Mesendoderm (in vitro differentiated cells): ENCODE results near the gene RBM12.
"Not testable (repeated sequence)": the region's sequence is repeated elsewhere in the genome, so short reads cannot be mapped to it uniquely, and the experiment has no call there.

ENCODE experiments used
- DNase-seq: peaks from one replicate; pipeline ENCODE4 v3.0.0; 2013
- H2AK5ac ChIP-seq: 2 replicates; pipeline ENCODE4 v1.6.1; 2013; ENCODE audit warnings: low read length, inconsistent platforms
- H2BK120ac ChIP-seq: 2 replicates; pipeline ENCODE4 v1.6.1; 2013; ENCODE audit warnings: low read depth, mild to moderate bottlenecking, low read length, moderate library complexity, mixed read lengths
- H2BK15ac ChIP-seq: replicated peaks from 2 replicates; pipeline ENCODE4 v1.6.1; 2013; ENCODE audit warnings: low read depth, mild to moderate bottlenecking, moderate library complexity
- H2BK5ac ChIP-seq: 2 replicates; pipeline ENCODE4 v1.6.1; 2013; ENCODE audit warnings: low read length, inconsistent platforms
- H3K18ac ChIP-seq: 2 replicates; pipeline ENCODE4 v1.6.1; 2013; ENCODE audit warnings: mild to moderate bottlenecking, low read length, mixed read lengths
- H3K23ac ChIP-seq: one replicate; pipeline ENCODE4 v1.6.1; 2013; ENCODE audit warnings: low read length
- H3K27ac ChIP-seq: 2 replicates; pipeline ENCODE4 v1.5.1; 2013; ENCODE audit warnings: low read depth, mild to moderate bottlenecking, inconsistent platforms, low read length, moderate library complexity
- H3K27me3 ChIP-seq: 2 replicates; pipeline ENCODE4 v1.6.1; 2013; ENCODE audit warnings: low read length, control low read depth, mild to moderate bottlenecking, inconsistent platforms; ENCODE audit not compliant: insufficient read depth, poor library complexity
- H3K36me3 ChIP-seq: 2 replicates; pipeline ENCODE4 v1.6.1; 2013; ENCODE audit warnings: low read length, inconsistent platforms; ENCODE audit not compliant: control insufficient read depth, insufficient read depth
- H3K4ac ChIP-seq: one replicate; pipeline ENCODE4 v1.6.1; 2013; ENCODE audit warnings: low read depth, mild to moderate bottlenecking, low read length, moderate library complexity
- H3K4me1 ChIP-seq: 2 replicates; pipeline ENCODE4 v1.6.1; 2013; ENCODE audit warnings: low read depth, low read length, inconsistent platforms; ENCODE audit not compliant: control insufficient read depth
- H3K4me2 ChIP-seq: 2 replicates; pipeline ENCODE4 v1.6.1; 2013; ENCODE audit warnings: low read length
- H3K4me3 ChIP-seq: 2 replicates; pipeline ENCODE4 v1.5.1; 2013; ENCODE audit warnings: mild to moderate bottlenecking, low read length
- H3K56ac ChIP-seq: one replicate; pipeline ENCODE4 v1.6.1; 2013; ENCODE audit warnings: low read length
- H3K79me1 ChIP-seq: 2 replicates; pipeline ENCODE4 v1.6.1; 2013; ENCODE audit warnings: low read length, inconsistent platforms
- H3K79me2 ChIP-seq: 2 replicates; pipeline ENCODE4 v1.6.1; 2013; ENCODE audit warnings: mild to moderate bottlenecking, low read length; ENCODE audit not compliant: control insufficient read depth, insufficient read depth
- H3K9ac ChIP-seq: 2 replicates; pipeline ENCODE4 v1.6.1; 2013; ENCODE audit warnings: low read length, inconsistent platforms
- H4K5ac ChIP-seq: one replicate; pipeline ENCODE4 v1.6.1; 2013; ENCODE audit warnings: low read length
- H4K8ac ChIP-seq: one replicate; pipeline ENCODE4 v1.6.1; 2013; ENCODE audit warnings: low read depth, mild to moderate bottlenecking, control low read depth, low read length, moderate library complexity
- WGBS: extraction: QIAGEN DNeasy Blood & Tissue Kit; methylation state at CpG from one replicate; pipeline ENCODE4 v1.1.7; 2013; ENCODE audit warnings: low lambda C conversion rate, missing lambda C conversion rate; ENCODE audit not compliant: insufficient coverage; ENCODE audit errors: extremely low coverage; 5-methylcytosine and 5-hydroxymethylcytosine counted together

The RBM12 gene

DNA sequence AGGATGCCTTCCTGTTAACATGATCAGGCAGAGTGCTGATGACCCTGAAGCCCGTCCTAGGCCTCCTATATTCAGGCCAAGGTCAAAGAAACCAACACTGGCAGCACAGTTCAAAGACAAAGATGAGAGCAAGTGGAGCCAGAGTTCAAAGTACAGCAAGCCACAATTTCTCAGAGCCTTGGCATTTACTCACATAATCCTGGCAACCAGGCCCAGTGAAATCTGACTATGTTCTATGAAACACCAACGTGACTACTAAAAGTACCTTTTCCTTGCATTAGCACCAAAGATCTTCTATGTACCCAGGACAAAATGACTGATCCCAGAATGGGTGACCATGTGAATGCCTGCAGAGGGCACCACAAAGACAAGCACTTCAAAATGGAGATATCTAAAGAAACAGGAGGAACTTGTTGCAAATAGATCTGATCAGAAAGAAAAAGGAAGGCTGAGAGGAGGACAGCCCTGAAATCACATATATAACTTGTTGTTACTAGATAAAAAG is 30.6 kb upstream of the RBM12 start:
- Histone ChIP-seq H3K56ac (no peak overlapping the region), H2AK5ac (no peak overlapping the region), H3K4ac (no peak overlapping the region), H3K27ac (no peak overlapping the region), H3K9ac (no peak overlapping the region), H3K18ac (no peak overlapping the region), H3K4me3 (no peak overlapping the region), H2BK15ac (no peak overlapping the region), H2BK120ac (no peak overlapping the region), H3K79me2 (peaks cover 1% of the 10 kb centered on the region), H3K79me1 (peaks cover 2% of the 10 kb centered on the region), H4K5ac (no peak overlapping the region), H3K36me3 (no peaks in the 10 kb centered on the region), H4K8ac (no peak overlapping the region), H3K4me2 (no peak overlapping the region), H3K4me1 (no peaks in the 10 kb centered on the region), H3K23ac (no peak overlapping the region), H3K27me3 (no peaks in the 10 kb centered on the region), H2BK5ac (no peak overlapping the region)
- no peak for DNase-seq
- WGBS = no CpG with 5 or more reads among the region's 2 CpGs

DNA sequence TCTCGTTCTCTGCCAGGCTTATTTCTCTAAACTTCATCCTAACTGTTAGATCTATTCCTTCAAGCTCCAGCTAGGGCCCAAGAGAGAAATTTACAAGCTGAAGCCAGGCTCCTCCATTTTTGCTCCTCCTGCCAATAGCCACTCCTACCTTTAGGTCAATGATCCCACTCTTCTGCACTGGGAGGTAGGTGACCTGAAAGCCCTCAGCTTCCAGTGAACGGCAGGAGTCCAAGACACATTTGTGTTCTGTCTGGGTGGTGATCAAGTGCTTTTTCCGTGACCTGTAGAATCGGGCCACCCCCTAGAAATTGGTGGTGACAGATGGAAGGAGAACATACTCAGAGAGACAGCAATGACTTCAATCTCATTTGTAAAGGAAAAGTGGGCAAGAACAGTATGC is 25.6 kb upstream of the RBM12 start:
- Histone ChIP-seq H3K4me1 (no peaks in the 10 kb centered on the region), H2BK120ac (no peak overlapping the region), H2BK5ac (no peak overlapping the region), H3K18ac (no peak overlapping the region), H3K4ac (no peak overlapping the region), H3K4me3 (no peak overlapping the region), H3K79me2 (no peaks in the 10 kb centered on the region), H3K23ac (no peak overlapping the region), H2AK5ac (no peak overlapping the region), H3K9ac (no peak overlapping the region), H3K36me3 (no peaks in the 10 kb centered on the region), H3K27ac (no peak overlapping the region), H3K4me2 (no peak overlapping the region), H2BK15ac (no peak overlapping the region), H3K79me1 (no peaks in the 10 kb centered on the region), H3K56ac (no peak overlapping the region), H3K27me3 (no peaks in the 10 kb centered on the region), H4K8ac (no peak overlapping the region), H4K5ac (no peak overlapping the region)
- DNase-seq = no peak
- WGBS = no CpG with 5 or more reads among the region's 4 CpGs

GRCh38 chr20:35686872-35687271 is 22.2 kb upstream of the RBM12 start:
- H3K56ac ChIP-seq, H2AK5ac ChIP-seq, H2BK15ac ChIP-seq, H2BK120ac ChIP-seq, H3K36me3 ChIP-seq, H3K23ac ChIP-seq, H4K5ac ChIP-seq, H3K79me1 ChIP-seq, H3K9ac ChIP-seq, H3K4me3 ChIP-seq, H3K27me3 ChIP-seq, H3K4me1 ChIP-seq, H4K8ac ChIP-seq, H3K79me2 ChIP-seq, H3K27ac ChIP-seq, H3K4me2 ChIP-seq, H2BK5ac ChIP-seq, H3K4ac ChIP-seq, H3K18ac ChIP-seq: not testable (repeated sequence)
- no CpG with 5 or more reads among the region's 11 CpGs for WGBS
- DNase-seq = peak; percentile 49

DNA sequence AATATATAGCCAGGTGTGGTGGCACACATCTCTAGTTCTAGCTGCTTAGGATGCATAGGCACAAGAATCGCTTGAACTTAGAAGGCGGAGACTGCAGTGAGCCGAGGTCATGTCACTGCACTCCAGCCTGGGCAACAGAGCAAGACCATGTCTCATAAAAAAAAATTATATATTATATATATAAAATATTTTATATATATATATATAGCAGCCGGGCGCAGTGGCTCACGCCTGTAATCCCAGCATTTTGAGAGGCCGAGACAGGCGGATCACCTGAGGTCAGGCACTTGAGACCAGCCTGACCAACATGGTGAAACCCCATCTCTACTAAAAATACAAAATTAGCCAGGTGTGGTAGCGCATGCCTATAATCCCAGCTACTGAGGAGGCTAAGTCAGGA is 20.7 kb upstream of the RBM12 start:
- H3K79me1 ChIP-seq, DNase-seq, H3K4ac ChIP-seq, H3K27ac ChIP-seq, H2BK15ac ChIP-seq, H2AK5ac ChIP-seq, H4K8ac ChIP-seq, H3K4me2 ChIP-seq, H3K23ac ChIP-seq, H3K4me3 ChIP-seq, H3K79me2 ChIP-seq, H3K4me1 ChIP-seq, H4K5ac ChIP-seq, H3K56ac ChIP-seq, H3K9ac ChIP-seq, H2BK5ac ChIP-seq, H3K18ac ChIP-seq, H3K27me3 ChIP-seq, H3K36me3 ChIP-seq, H2BK120ac ChIP-seq: not testable (repeated sequence)
- WGBS = no CpG with 5 or more reads among the region's 9 CpGs

DNA sequence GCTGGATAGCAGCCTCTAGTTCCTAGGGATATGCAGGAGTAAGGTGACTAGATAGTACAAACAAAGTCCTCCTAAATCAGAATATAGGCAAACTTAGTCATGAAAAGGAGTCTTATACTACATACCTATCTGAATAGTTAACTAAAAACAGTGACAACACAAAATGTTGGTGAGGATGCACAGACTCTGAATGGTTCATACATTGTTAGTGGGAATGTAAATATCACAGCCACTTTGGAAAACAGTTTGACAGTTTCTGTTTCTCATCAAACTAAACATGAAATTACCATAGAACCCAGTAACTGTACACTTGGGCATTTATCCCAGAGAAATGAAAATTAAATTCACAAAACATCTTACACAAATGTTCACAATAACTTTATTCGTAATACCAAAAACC is 17.3 kb upstream of the RBM12 start:
- Histone ChIP-seq H3K56ac (no peak overlapping the region), H3K23ac (no peak overlapping the region), H3K36me3 (no peaks in the 10 kb centered on the region), H3K4me1 (no peaks in the 10 kb centered on the region), H3K4ac (no peak overlapping the region), H2BK15ac (no peak overlapping the region), H3K9ac (no peak overlapping the region), H3K79me2 (no peaks in the 10 kb centered on the region), H2AK5ac (no peak overlapping the region), H3K27me3 (no peaks in the 10 kb centered on the region), H2BK120ac (no peak overlapping the region), H3K18ac (no peak overlapping the region), H3K4me3 (no peak overlapping the region), H2BK5ac (no peak overlapping the region), H4K5ac (no peak overlapping the region), H3K79me1 (no peaks in the 10 kb centered on the region), H3K4me2 (no peak overlapping the region), H4K8ac (no peak overlapping the region), H3K27ac (no peak overlapping the region)
- 100% methylated on average over 1 of the region's 1 CpG for WGBS
- no peak for DNase-seq

DNA sequence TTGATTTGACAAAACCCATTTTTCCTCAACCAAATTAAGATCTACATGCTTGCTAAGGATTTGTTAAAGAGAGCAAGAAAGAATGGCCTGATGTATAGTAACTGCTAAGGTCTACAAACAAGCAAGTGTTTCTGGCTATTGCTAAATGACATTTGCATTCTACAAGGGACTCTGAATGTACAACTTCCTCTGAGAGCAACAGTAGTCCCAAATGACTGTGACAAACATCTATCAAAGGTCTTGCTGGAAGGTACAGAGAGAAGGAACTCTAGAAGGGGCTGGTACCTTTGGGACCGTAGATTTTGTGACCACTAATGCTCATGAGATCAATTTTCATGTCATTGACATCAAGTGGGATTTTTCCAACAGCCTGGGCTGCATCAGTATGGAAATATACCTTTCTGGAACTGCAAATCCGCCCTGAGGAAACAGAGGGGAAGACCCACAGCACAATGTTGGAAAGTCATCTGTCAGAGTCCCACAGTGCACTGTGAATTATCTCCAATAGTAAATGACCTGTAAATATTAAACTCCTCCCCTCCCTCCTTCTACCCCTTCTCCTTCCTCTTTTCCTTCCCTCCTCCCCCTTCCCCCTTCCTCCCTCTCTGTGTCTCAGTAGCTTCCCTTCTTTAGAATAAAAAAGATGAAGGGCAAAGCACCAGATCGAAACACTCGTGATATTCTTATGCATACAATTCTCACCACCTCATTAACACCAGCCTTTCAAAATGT is 15.9 kb upstream of the RBM12 start:
- no peak overlapping the region for H3K23ac ChIP-seq
- H3K4ac ChIP-seq = no peak overlapping the region
- no peak overlapping the region for H3K27ac ChIP-seq
- no CpG with 5 or more reads among the region's 4 CpGs for WGBS
- no peaks in the 10 kb centered on the region for H3K36me3 ChIP-seq
- no peaks in the 10 kb centered on the region for H3K4me1 ChIP-seq
- H3K18ac ChIP-seq = no peak overlapping the region
- no peak overlapping the region for H2BK120ac ChIP-seq
- no peak overlapping the region for H3K9ac ChIP-seq
- H3K4me3 ChIP-seq = no peak overlapping the region
- H4K5ac ChIP-seq = no peak overlapping the region
- no peak overlapping the region for H4K8ac ChIP-seq
- no peaks in the 10 kb centered on the region for H3K79me1 ChIP-seq
- no peak overlapping the region for H2BK5ac ChIP-seq
- H3K4me2 ChIP-seq = no peak overlapping the region
- H3K79me2 ChIP-seq = no peaks in the 10 kb centered on the region
- no peak overlapping the region for H2AK5ac ChIP-seq
- H2BK15ac ChIP-seq = no peak overlapping the region
- H3K56ac ChIP-seq = no peak overlapping the region
- H3K27me3 ChIP-seq = no peaks in the 10 kb centered on the region
- no peak for DNase-seq
